Prostate gland (tissue), 2 donors: Measurements from ENCODE around the gene MBD3L2. TPM values are rescaled to one million over a fixed set of nuclear protein-coding genes. Genes with fewer than 3 reads are reported as not detected.

Experiments used
- DNase-seq: peaks from one replicate; pipeline ENCODE4 v3.0.0-alpha.2; 2019; ENCODE audit warnings: low spot score
- H3K27ac ChIP-seq, 2 donors: fragments of 200-600 bp; sonication (generic); 2 replicates each; pipeline ENCODE4 v1.5.1; 2017 to 2019
- H3K27me3 ChIP-seq: fragments of 200-600 bp; sonication (generic); replicated peaks from 2 replicates; pipeline ENCODE4 v1.5.1; 2019; ENCODE audit not compliant: insufficient read depth
- H3K36me3 ChIP-seq, 2 donors: fragments of 200-600 bp; sonication (generic); 1 replicate in 1 of 2; 2 replicates in 1 of 2; pipeline versions ENCODE4 v1.5.1 to v1.8.1; 2017 to 2019
- H3K4me1 ChIP-seq: fragments of 200-600 bp; sonication (generic); replicated peaks from 2 replicates; pipeline ENCODE4 v1.5.1; 2019
- H3K4me3 ChIP-seq, 2 donors: fragments of 200-600 bp; sonication (generic); 2 replicates each; pipeline ENCODE4 v1.5.1; 2017 to 2019
- H3K9me3 ChIP-seq: fragments of 200-600 bp; sonication (generic); 2 replicates; pipeline ENCODE4 v1.5.1; 2017
- POLR2A ChIP-seq: fragments of 450-650 bp; IDR thresholded peaks from one replicate; pipeline ENCODE4 v1.6.1; 2016; ENCODE audit warnings: antibody characterized with exemption, mild to moderate bottlenecking
- POLR2AphosphoS5 ChIP-seq: sonication (generic); formaldehyde crosslinking; IDR thresholded peaks from one replicate; pipeline ENCODE4 v1.6.1; 2017; ENCODE audit warnings: antibody characterized with exemption
- WGBS: methylation state at CpG from one replicate; pipeline ENCODE4 v1.1.5; 2018; 5-methylcytosine and 5-hydroxymethylcytosine counted together
- intact Hi-C: fragments of 100-400 bp; cut with DNase I; formaldehyde crosslinking; loops from one replicate; pipeline ENCODE4 v1.14.2; 2022
- total RNA-seq, 2 donors: library from RNA; depleted of rRNA; stranded (reverse); fragments of >200 nt; gene quantifications; one replicate each; pipeline ENCODE4 v1.1.0, GENCODE V29; 2016
- TF ChIP-seq, protein P1 (sequence below), 4 experiments: fragments of 200-600 bp in 2 of 4; fragments of 450-650 bp in 2 of 4; sonication (generic) in 2 of 4; IDR thresholded peaks; 1 replicate in 3 of 4; 2 replicates in 1 of 4; pipeline ENCODE4 v1.5.1; 2016 to 2019; ENCODE audit warnings: antibody characterized with exemption in 4 of 4, mild to moderate bottlenecking in 2 of 4, moderate library complexity in 2 of 4

MBD3L2 gene
- total RNA-seq, 2 donors from 2014 or later, result not detected

DNA sequence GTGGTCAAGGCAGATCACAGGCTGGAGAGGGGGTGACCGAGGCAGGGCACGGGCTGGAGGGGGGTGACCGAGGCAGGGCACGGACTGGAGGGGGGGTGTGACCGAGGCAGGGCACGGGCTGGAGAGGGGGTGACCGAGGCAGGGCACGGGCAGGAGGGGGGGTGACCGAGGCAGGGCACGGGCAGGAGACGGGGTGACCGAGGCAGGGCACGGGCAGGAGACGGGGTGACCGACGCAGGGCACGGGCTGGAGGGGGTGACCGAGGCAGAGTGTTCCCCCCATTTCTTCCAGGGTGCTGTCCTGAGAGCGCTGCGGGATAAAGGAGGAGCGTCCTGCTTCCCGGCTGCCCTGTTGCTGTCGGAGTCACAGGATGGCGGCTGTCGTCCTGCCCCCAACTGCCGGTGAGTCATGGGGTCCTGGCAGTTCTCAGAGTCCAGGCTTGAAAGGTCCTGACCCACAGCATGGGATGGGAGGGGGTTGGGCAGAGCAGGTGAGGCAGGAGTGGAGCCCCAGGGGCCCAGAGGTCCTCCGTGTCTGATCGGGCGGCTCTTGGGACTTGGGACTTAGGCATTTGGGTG is 25.7 kb downstream of the MBD3L2 start:
- no peaks in the 10 kb centered on the region for H3K9me3 ChIP-seq
- no peak for DNase-seq
- 97% methylated on average over 29 of the region's 29 CpGs for WGBS
- peaks cover 15 to 56% of the 10 kb centered on the region in 2 donors for H3K36me3 ChIP-seq
- H3K27me3 ChIP-seq, result no peaks in the 10 kb centered on the region
- no peak overlapping the region for H3K4me3 ChIP-seq
- no peak overlapping the region for H3K27ac ChIP-seq
- no peaks in the 10 kb centered on the region for H3K4me1 ChIP-seq
- TF ChIP-seq POLR2AphosphoS5 (no peak), POLR2A (no peak)
- TF ChIP-seq, protein P1, sequence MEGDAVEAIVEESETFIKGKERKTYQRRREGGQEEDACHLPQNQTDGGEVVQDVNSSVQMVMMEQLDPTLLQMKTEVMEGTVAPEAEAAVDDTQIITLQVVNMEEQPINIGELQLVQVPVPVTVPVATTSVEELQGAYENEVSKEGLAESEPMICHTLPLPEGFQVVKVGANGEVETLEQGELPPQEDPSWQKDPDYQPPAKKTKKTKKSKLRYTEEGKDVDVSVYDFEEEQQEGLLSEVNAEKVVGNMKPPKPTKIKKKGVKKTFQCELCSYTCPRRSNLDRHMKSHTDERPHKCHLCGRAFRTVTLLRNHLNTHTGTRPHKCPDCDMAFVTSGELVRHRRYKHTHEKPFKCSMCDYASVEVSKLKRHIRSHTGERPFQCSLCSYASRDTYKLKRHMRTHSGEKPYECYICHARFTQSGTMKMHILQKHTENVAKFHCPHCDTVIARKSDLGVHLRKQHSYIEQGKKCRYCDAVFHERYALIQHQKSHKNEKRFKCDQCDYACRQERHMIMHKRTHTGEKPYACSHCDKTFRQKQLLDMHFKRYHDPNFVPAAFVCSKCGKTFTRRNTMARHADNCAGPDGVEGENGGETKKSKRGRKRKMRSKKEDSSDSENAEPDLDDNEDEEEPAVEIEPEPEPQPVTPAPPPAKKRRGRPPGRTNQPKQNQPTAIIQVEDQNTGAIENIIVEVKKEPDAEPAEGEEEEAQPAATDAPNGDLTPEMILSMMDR (IDR thresholded peaks at IDR 0.05), result no peak
- intact Hi-C loops, result no loop called here

DNA sequence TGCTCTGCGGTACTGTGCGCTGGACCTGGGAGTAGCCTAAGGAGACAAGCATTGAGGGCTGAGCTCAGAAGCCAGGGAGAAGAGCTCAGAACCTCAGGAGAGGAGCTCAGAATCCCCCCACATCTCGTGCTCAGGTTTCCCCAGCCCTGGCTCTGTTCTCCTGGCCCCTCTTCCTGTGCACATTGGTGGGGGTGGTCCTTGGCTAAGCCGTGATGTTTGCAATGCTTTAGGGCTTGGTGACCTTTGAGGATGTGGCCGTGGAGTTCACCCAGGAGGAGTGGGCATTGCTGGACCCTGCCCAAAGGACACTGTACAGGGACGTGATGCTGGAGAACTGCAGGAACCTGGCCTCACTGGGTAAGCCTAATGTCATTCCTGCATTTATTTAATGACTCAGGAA is 27.0 kb downstream of the MBD3L2 start:
- no peak for DNase-seq
- Histone ChIP-seq H3K27me3 (no peaks in the 10 kb centered on the region), H3K4me1 (no peaks in the 10 kb centered on the region), H3K27ac (no peak overlapping the region), H3K9me3 (no peaks in the 10 kb centered on the region), H3K4me3 (no peak overlapping the region), H3K36me3 (peaks cover 23 to 67% of the 10 kb centered on the region in 2 donors)
- 98% methylated on average over 6 of the region's 6 CpGs for WGBS
- intact Hi-C loops, result no loop called here
- TF ChIP-seq, protein P1 (IDR thresholded peaks at IDR 0.05), result no peak
- TF ChIP-seq POLR2A (no peak), POLR2AphosphoS5 (no peak)

DNA sequence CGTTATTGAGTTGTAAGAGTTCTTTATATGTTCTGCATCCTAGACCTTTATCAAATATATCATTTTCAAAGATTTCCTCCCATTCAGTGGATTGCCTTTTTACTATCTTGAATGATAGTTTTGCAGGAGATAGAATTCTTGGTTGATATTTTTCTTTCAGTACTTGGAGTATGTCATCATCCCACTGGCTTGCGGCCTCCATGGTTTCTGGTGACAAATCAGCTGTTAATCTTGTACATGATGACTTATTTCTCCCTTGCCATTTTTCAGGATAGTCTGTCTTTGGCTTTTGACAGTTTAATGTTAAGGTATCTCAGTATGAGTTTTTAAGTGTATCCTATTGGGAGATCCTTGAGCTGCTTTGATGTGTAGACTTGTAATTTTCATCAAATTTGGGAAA is 28.9 kb downstream of the MBD3L2 start:
- no peaks in the 10 kb centered on the region for H3K9me3 ChIP-seq
- DNase-seq, result no peak
- WGBS, result 95% methylated on average over 2 of the region's 2 CpGs
- peaks cover 38 to 70% of the 10 kb centered on the region in 2 donors for H3K36me3 ChIP-seq
- H3K27ac ChIP-seq, result no peak overlapping the region
- intact Hi-C loops, result no loop called here
- no peaks in the 10 kb centered on the region for H3K27me3 ChIP-seq
- H3K4me1 ChIP-seq, result no peaks in the 10 kb centered on the region
- no peak for TF ChIP-seq POLR2A
- TF ChIP-seq, protein P1 (IDR thresholded peaks at IDR 0.05), result no peak
- TF ChIP-seq POLR2AphosphoS5, result no peak
- H3K4me3 ChIP-seq, result no peak overlapping the region

DNA sequence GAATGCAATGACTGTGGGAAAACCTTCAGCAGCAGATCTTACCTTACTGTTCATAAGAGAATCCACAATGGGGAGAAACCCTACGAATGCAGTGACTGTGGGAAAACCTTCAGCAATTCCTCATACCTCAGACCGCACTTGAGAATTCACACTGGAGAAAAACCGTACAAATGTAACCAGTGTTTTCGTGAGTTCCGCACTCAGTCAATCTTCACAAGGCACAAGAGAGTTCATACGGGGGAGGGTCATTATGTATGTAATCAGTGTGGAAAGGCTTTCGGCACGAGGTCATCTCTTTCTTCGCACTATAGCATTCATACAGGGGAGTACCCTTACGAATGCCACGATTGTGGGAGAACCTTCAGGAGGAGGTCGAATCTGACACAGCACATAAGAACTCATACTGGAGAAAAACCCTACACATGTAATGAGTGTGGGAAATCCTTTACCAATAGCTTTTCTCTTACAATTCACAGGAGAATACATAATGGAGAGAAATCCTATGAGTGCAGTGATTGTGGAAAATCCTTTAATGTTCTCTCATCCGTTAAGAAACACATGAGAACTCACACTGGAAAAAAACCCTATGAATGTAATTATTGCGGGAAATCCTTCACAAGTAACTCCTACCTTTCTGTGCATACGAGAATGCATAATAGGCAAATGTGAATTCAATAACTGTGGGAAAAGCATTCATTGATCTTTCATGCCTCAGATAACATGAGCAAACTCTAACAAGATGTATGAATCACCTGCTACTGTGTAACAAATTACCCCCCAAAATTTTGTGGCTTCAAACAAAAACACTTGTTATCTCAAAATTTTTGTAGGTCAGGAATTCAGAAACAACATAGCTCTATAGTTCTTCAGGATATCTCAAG is 34.2 kb downstream of the MBD3L2 start:
- intact Hi-C loops, result no loop called here
- Histone ChIP-seq H3K9me3 (peaks cover 4% of the 10 kb centered on the region), H3K27ac (no peak overlapping the region), H3K4me3 (no peak overlapping the region), H3K36me3 (peaks cover 36 to 60% of the 10 kb centered on the region in 2 donors), H3K4me1 (no peaks in the 10 kb centered on the region), H3K27me3 (no peaks in the 10 kb centered on the region)
- DNase-seq, result no peak
- WGBS, result 97% methylated on average over 15 of the region's 15 CpGs
- TF ChIP-seq POLR2A (no peak), POLR2AphosphoS5 (no peak)
- TF ChIP-seq, protein P1 (IDR thresholded peaks at IDR 0.05), result no peak
